DOHH2 (cell line): ENCODE results near the gene PROK1.

Source experiments
- H3F3A ChIP-seq: fragments of 200-600 bp; sonication (generic), shearing (Covaris generic); 2 replicates; pipeline ENCODE4 v1.6.0; 2016; ENCODE audit warnings: antibody characterized with exemption, mild to moderate bottlenecking; ENCODE audit not compliant: control insufficient read depth, insufficient read depth
- H3K27ac ChIP-seq: fragments of 200-600 bp; sonication (generic); 2 replicates; pipeline ENCODE4 v1.5.1; 2014; ENCODE audit warnings: low read depth, mild to moderate bottlenecking, low read length, moderate library complexity
- H3K27me3 ChIP-seq: fragments of 200-600 bp; sonication (generic); 2 replicates; pipeline ENCODE4 v1.6.1; 2014; ENCODE audit warnings: mild to moderate bottlenecking, low read length, mixed read lengths; ENCODE audit not compliant: control insufficient read depth
- H3K36me3 ChIP-seq: fragments of 200-600 bp; sonication (generic); 2 replicates; pipeline ENCODE4 v1.6.1; 2014; ENCODE audit warnings: mild to moderate bottlenecking, low read length, moderate library complexity, mixed read lengths; ENCODE audit not compliant: control insufficient read depth
- H3K4me1 ChIP-seq: fragments of 200-600 bp; sonication (generic); 2 replicates; pipeline ENCODE4 v1.6.1; 2014; ENCODE audit warnings: mild to moderate bottlenecking, low read length, mixed read lengths; ENCODE audit not compliant: control insufficient read depth
- H3K4me2 ChIP-seq: fragments of 200-600 bp; sonication (generic); 2 replicates; pipeline ENCODE4 v1.6.0; 2014; ENCODE audit warnings: mild to moderate bottlenecking, low read length, moderate library complexity
- H3K4me3 ChIP-seq: fragments of 200-600 bp; sonication (generic); 2 replicates; pipeline ENCODE4 v1.5.1; 2014; ENCODE audit warnings: mild to moderate bottlenecking, low read length, mixed read lengths
- H3K79me2 ChIP-seq: fragments of 200-600 bp; sonication (generic); 2 replicates; pipeline ENCODE4 v1.6.1; 2014; ENCODE audit warnings: mild to moderate bottlenecking, low read length, mixed read lengths; ENCODE audit not compliant: control insufficient read depth
- H3K9me2 ChIP-seq: fragments of 200-600 bp; sonication (generic); replicated peaks from 2 replicates; pipeline ENCODE4 v1.6.1; 2014; ENCODE audit warnings: mild to moderate bottlenecking, low read length, mixed read lengths; ENCODE audit not compliant: control insufficient read depth
- H3K9me3 ChIP-seq: fragments of 200-600 bp; sonication (generic); 2 replicates; pipeline ENCODE4 v1.6.1; 2014; ENCODE audit warnings: antibody characterized with exemption, low read length, mixed read lengths; ENCODE audit not compliant: control insufficient read depth, insufficient read depth
- H4K20me1 ChIP-seq: fragments of 200-600 bp; sonication (generic); 2 replicates; pipeline ENCODE4 v1.6.0; 2014; ENCODE audit warnings: low read depth, mild to moderate bottlenecking, antibody characterized with exemption, low read length, moderate library complexity; ENCODE audit not compliant: control insufficient read depth, insufficient read depth
- CTCF ChIP-seq: fragments of 200-600 bp; sonication (generic); IDR thresholded peaks from one replicate; pipeline ENCODE4 v1.5.1; 2014; ENCODE audit warnings: antibody characterized with exemption, mild to moderate bottlenecking, low read depth, low read length; ENCODE audit not compliant: poor library complexity, severe bottlenecking
- EZH2phosphoT487 ChIP-seq: fragments of 200-600 bp; sonication (generic); IDR thresholded peaks from 2 replicates; pipeline ENCODE4 v1.6.1; 2017; ENCODE audit warnings: borderline replicate concordance, mild to moderate bottlenecking, antibody characterized with exemption, low read length, moderate library complexity, mixed read lengths

The PROK1 gene

GRCh38 chr1:110493059-110493699 lies 42.2 kb downstream of the PROK1 start:
- Histone ChIP-seq H3K27ac (no peak overlapping the region), H3F3A (no peaks in the 10 kb centered on the region), H3K4me2 (no peak overlapping the region), H3K4me3 (no peak overlapping the region), H3K4me1 (no peaks in the 10 kb centered on the region), H3K36me3 (no peaks in the 10 kb centered on the region), H3K9me3 (no peaks in the 10 kb centered on the region), H3K27me3 (no peaks in the 10 kb centered on the region; the same call in 1 of the 2 replicates), H3K9me2 (no peaks in the 10 kb centered on the region), H3K79me2 (no peaks in the 10 kb centered on the region), H4K20me1 (no peaks in the 10 kb centered on the region)
- TF ChIP-seq EZH2phosphoT487 (no peak), CTCF (no peak)

- H3K27ac ChIP-seq, result no peak overlapping the region
- H3F3A ChIP-seq, result no peaks in the 10 kb centered on the region
- H3K4me3 ChIP-seq, result no peak overlapping the region
- H3K27me3 ChIP-seq, result no peaks in the 10 kb centered on the region; the same call in 1 of the 2 replicates
- no peaks in the 10 kb centered on the region for H3K9me3 ChIP-seq
- H3K79me2 ChIP-seq, result no peaks in the 10 kb centered on the region
- H3K4me1 ChIP-seq, result no peaks in the 10 kb centered on the region
- no peaks in the 10 kb centered on the region for H4K20me1 ChIP-seq
- no peaks in the 10 kb centered on the region for H3K9me2 ChIP-seq
- no peak overlapping the region for H3K4me2 ChIP-seq
- H3K36me3 ChIP-seq, result no peaks in the 10 kb centered on the region
- TF ChIP-seq CTCF (no peak), EZH2phosphoT487 (no peak)
Measured at GRCh38 chr1:110494036-110494435, 43.1 kb downstream of the PROK1 start.

GRCh38 chr1:110494522-110495406 lies 43.8 kb downstream of the PROK1 start:
- Histone ChIP-seq H3K4me3 (no peak overlapping the region), H3K9me3 (no peaks in the 10 kb centered on the region), H3K4me1 (no peaks in the 10 kb centered on the region), H3K27ac (no peak overlapping the region), H3K79me2 (no peaks in the 10 kb centered on the region), H3K36me3 (no peaks in the 10 kb centered on the region), H3K4me2 (no peak overlapping the region), H3K27me3 (no peaks in the 10 kb centered on the region; the same call in 1 of the 2 replicates), H4K20me1 (no peaks in the 10 kb centered on the region), H3F3A (no peaks in the 10 kb centered on the region), H3K9me2 (no peaks in the 10 kb centered on the region)
- TF ChIP-seq CTCF, result no peak
- TF ChIP-seq EZH2phosphoT487, result no peak
